Stimulated activated CD8-positive, alpha-beta memory T cell treated with anti-CD3 and anti-CD28 coated beads, Interleukin-7, amount 100 ng/mL, for 24 hours (primary cell): ENCODE results near the gene TRIP10.
A peak's percentile ranks its signal among the peaks of the same experiment; 100 is the strongest.

Experiments used
- DNase-seq: peaks from one replicate; pipeline ENCODE4 v3.0.0-alpha.2; 2020; ENCODE audit warnings: low read depth

TRIP10 gene

DNA sequence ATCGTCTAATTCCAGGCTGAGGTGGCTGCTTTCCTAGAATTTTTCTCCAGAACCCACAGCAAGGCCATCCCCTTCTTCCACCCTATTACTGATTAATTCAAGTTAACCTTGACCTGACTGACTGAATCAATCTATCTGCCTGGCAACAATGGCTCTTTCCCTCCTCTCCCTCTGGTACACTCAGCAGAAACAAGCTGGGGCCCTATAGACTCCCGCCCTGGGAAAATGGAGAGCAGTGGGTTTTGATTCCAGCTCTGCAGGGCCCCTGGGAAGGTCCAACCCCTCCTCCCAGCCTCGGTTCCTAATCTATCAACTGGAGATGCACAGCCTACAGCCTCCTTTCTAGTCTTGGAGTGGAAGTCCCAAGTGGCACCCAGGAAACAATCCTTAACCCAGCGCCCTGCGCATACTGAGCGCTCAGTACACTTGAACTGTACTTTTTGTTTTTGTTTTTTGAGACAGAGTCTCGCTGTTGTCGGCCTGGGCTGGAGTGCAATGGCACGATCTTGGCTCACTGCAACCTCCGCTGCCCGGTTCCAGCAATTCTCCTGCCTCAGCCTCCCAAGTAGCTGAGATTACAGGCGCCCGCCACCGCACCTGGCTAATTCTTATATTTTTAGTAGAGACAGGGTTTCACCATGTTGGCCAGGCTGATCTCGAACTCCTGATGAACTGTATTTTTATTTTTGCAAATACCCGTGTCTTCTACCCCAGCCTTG is 13.8 kb upstream of the TRIP10 start:
- no peak for DNase-seq

DNA sequence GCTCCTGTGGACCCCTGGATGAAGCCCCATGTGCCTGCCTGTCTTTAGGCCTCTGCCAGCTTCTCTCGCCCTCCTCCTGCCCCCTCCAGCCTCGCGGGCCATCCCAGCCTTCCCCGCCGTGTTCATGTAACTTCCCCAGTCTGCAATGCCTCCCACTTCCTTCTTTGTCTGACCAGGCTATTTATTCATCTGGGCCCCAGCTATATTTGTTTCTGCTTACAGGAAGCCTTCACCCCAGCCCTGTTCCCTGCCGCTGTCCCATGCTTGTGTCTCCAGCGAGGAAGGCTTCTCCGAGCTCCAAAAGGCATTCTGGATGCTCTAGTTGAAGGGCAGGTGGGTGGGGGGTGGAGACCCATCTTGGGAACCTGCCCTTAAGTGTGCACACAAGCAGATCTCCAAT is 11.1 kb upstream of the TRIP10 start:
- DNase-seq: no peak

DNA sequence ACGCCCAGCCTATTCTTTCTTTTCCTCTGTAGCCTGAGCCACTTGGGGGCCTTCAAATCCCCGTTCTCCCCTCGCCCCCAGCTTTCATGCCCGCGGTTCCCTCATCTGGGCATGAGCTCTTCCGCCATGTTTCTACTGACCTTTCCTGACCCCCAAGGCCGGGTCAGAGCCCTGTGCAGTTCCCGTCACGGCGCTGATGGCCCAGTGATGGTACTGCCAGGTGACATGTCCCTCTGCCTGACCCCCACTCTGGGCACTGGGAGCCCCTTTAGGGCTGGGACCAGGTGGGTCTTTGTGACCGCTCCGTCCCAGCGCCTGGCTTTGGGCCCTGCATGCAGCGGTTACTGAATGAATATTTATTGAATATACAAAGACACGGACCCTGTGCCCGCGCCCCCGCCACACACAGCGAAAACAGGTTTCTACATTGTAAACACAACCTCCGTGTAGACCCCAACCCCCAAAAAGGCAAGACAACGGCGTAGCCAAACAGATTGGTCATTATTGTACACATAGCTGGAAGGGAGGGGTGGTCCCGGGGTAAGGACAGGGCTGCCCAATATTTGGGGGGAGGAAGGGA is 9.8 kb upstream of the TRIP10 start:
- no peak for DNase-seq

DNA sequence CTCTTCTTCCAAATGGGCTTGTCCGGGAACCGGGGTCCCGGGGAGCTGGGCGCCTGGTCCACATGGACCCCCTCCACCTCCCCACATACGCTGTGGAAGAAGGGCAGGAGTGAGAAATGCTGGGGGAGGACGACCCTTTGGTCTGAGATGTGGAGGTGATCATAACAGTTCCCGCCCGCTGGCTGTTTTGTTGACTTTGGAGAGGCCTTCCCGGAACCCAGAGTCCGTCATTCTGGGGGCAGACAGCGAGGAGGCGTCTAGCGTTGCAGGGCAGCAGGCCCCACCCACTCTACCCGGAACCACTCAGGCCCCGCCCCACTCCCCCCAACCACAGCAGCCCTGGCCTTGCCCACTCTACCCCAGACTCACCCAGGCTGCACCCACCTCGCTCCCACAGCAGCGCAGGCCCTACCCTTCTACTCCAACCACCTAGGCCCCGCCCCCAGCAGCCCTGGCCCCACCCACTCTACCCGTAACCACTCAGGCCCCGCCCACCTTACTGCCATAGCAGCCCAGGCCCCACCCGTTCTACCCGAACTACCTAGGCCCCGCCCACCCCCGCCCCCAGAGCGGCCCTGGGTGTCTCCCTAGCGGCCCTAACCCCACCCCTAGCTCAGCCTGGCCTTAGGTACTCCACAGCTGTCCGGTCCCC is 9.2 kb upstream of the TRIP10 start:
- no peak for DNase-seq

DNA sequence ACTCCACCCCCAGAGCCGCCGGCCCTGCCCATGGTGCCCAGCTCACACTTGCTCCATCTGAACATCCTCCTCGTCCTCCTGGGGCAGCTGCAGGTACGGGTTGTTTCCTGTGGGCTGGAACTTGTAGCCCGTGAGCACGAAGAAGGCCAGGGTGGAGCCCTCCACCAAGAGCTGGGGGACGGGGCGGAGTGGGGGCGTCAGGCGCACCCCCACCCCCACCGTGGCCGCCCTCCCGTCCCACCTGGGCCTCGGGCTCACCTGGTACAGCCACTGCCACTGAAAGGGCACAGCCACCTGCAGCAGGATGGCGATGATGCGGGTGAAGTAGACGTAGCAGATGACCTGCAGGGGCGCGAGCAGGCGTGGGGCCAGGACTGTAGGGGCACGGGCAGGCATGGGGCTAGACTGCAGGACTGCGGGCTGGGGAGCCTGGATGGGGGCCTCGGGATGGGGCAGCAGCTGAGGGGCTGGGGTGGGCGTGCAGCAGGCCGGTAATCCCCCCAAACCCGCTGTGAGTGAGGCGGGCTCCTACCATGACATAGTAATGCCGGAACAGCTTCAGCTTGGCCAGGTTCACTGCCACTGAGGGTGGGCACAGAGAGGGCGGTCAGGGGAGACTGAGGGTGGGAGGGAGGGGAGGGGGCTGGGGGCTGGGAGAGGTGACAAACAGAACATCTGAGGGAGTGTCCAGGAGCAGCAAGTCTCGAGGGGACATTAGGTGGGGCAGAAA is 8.4 kb upstream of the TRIP10 start:
- no peak for DNase-seq

DNA sequence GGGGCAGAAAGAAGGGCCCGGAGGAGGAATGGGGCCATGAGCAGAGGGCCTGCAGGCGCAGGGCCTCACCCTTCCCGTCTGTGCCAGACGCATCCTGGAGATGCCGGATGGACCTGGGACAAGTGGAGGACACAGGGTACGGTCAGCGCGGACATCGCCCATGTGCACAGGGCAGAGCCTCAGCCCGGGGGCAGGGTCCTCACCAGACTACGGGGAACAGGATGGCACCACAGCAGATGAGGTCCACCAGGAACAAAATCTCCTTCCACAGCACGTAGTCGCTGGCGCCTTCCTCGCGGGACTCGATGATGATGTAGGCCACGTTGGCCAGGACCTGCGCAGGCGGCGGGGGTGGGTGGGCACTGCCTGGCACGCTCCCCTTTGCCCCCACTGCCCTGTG is 7.7 kb upstream of the TRIP10 start:
- DNase-seq: no peak

DNA sequence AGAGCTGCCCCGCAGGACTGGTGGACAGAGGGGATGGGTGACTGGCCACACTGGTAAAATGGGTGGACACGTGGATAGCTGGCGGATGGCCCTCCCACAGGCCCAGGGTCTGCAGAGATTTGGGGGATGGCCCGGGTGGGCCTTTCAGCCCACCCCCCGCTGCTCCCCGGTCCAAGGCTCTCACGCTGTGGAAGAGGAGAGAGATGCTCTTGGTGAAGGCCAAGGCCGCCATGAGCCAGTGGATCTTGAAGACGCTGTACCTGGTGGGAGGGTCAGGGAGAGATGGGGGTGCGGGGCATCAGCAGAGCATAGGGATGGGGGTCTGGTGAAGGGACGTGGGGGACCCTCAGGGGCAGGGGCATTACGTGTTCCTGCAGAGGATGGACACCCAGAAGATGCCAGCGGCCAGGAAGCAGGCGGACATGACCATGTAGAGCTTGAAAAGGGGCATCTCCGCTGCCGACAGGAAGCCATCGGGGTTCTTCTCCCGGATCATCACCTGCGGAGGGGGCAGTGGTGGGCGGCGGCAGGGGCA is 6.6 kb upstream of the TRIP10 start:
- no peak for DNase-seq

DNA sequence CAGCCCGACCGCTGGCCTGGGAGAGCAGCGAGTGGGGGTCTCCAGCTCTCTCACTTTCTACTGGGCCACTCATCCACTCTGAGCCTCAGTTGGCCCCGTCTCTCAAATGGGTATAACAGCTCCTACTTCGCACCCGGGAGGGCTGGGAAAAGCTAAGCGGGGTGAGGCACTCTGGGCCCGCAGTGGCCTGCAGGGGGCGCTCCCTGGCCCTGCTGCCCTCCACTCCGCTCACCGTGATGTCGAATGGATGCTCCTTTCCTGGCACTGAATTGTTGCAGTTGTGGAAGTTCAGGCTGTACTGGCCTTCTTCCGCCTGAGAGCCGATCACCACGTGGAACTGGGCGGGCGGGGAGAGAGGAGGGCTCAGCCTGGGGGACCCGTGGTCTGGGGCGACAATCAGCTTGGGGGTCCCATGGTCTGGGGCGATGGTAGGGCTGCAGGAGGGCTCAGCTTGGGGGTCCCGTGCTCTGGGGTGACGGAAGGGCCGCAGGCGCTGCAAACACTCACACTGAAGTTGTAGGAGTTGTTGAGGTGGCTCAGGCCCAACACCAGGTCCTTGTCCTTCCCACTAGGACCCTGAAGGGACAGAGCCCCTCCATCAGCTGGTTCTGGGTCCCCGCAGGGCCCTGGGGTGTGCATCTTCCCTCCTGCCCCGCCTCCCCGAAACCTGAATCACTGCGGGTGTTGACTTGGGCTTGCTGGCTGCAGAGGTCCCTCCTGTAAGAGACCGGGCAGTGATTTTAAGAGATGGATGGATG is 6.0 kb upstream of the TRIP10 start:
- no peak for DNase-seq

DNA sequence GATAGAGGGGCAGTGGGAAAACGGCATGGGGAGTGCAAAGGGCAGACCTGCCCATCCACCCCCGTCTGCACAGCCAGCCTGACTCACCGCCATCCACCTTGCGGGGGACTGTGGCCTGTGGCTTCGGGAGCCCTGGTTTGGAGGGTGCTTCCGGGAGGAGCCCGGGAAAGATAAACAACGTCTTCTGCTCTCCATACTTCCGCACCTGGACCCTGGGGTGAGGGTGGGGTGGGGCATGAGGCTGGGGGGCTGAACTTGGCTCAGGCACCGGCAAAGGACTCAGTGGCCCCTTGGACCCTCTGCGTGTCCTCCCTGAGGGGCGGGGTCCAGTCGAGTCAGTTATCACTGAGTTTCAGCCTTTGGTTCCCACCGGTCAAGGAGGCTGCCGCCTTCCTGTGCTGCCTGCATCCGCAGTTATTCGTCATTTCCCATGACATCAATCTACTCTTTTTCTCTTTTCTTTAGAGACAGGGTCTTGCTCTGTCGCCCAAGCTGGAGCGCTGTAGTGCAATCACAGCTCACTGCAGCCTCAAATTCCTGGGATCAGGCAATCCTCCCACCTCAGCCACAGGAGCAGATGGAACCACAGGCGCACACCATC is 5.3 kb upstream of the TRIP10 start:
- DNase-seq: no peak

DNA sequence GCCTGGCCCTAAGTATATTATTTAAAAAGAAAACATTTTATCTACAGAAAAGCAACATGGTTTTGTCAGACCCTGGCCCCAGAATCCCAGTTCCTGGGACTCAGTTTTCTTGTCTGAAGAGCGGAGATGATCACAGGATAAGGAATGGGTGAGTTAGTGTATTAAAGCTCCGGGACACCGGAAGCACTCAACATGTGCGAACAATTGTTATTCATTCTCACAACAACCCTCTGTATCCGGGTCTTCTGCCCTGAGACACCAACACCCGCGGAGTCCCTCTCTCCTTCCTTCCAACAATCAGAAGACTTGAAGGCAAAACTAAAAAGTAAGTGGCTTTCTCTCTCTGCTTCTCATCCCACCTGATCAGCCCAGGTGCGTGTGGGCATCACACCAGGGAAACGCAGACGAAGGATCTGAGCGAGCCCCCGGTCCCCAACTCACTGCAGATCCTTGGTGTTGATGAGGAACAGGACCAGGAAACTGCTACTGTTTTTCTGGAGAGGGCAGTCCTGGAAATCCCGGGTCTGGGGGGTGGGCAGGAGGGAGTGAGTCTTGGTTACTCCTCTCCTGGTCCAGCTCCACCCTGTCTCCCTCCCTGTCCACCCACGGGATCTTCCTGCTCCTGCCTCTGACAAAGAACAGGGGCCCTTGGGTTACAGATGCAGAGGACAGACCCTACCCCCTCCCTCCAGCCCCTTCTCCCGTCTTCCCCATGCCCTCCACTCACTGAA is 4.1 kb upstream of the TRIP10 start:
- no peak for DNase-seq

DNA sequence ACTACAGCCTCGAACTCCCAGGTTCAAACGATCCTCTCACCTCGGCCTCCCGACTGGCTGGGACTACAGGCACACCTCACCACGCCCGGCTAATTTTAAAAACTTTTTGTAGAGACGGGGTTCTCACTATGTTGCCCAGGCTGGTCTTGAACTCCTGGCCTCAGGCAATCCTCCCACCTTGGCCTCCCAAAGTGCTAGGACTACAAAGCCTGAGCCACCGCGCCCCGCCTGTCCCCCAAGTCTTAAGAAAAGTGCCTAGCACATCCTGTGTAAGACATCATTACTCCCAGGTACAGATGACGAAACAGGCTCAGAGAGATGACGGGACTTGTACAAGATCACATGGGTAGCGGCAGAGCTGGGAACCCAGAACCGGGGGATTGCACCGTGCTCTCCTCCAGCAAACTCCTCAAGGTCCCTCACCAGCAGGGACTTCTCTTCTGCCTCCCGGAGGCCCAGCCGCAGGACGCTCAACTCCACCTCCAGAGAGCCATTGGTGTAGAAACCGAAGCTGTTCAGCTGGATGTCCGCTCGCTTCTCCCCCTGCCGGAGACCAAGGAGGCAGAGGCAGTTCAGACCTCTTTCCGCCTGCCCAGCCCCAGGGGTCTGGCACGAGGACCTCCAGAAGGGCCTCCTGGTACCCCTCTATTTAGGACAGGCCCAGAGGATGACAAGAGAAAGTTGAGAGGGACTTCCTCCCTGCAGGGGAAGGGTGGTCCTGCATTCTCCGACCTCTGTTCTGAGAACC is 3.1 kb upstream of the TRIP10 start:
- no peak for DNase-seq

DNA sequence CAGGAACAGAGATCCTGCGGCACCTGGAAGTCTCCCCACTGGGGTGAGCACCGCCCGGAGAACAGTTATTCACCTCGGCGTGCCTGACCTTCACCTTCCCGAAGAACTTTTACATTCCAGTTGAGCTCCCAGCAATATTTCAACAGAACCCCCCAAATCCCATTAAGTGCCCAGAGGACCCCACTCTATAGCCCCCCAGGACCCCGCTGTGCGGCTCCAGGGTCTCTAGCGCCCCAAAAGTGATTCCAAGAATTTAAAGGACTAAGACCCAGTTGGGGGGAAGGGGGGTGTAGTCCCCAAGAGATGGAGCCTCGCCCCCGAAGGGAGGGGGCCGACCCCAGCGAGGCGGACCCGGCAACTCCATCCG is 2.6 kb upstream of the TRIP10 start:
- DNase-seq: no peak

DNA sequence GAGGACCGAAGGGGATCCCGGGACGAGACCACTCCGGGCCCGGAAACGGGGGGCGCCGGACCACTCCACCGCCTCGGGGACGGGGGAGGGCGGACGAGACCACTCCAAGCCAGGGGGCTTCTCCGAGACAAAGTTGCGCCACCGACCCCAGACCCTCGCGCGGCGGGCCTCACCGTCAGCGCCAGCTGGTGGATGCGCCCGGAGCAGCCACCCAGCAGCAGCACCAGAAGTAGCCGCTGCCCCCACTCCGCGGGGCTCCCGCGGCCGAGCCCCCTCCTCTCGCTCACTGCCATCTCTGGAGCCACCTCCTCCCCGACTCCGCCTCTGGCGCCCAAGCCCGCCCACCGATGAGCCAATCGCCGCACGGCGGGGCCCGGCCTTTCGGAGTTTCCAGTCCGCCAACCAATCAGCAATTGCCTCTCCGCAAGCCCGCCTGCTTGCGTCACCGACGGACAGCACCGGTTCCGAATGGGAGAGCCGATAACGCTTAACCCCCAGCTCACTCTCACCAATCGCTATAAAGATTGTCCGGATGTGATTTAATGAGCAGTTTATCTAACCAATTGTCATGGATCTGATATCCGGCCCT is 2.1 kb upstream of the TRIP10 start, which contains the start of gene GPR108:
TSS of gene GPR108 (minus strand) at position 297 of the 589 bp plus-strand sequence. CDS start at position 293, 4 bp downstream.
- peak; percentile 98 for DNase-seq

DNA sequence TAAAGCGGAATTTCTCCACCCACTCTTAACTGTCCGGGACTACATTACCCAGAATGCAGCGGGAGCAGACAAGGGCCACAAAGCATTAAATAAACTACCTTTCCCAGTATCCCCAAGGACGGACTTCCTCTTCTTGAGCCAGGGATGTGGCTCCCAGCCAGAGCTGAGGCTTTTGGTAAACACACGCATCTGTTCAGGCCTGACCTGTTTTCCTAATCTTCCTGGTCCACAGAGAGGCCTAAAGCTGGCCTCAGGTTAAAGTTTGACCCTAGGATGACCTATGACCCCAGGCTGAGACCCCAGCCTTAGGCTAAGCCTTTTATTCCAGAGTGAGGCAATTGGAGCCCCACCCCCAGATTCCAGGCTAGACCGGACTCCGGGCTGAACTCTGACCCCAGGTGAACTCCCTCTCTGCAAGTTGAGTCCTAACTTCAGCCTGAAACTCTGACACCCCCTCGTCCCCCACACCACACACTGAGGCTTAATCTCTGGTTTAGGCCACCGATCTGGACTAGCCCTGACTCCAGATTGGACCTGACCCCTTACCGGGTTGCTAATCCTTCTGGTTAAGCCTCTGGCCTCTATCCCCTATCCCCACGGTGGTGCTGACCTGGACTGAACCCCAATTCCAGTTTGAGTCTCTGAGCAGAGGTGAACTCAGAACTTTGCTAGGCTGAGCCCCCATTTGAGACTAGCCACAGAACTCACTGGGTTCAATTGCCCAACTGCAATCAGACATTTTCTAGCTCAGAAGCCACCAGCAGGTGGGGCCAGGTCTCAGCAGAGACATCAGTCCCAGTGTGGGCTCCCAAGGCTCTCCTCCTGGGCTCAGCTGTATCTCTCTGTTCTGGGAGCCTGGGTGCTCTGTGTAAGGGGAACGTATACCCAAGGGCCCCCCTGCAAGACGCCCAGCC is 1.4 kb upstream of the TRIP10 start:
- DNase-seq: no peak

DNA sequence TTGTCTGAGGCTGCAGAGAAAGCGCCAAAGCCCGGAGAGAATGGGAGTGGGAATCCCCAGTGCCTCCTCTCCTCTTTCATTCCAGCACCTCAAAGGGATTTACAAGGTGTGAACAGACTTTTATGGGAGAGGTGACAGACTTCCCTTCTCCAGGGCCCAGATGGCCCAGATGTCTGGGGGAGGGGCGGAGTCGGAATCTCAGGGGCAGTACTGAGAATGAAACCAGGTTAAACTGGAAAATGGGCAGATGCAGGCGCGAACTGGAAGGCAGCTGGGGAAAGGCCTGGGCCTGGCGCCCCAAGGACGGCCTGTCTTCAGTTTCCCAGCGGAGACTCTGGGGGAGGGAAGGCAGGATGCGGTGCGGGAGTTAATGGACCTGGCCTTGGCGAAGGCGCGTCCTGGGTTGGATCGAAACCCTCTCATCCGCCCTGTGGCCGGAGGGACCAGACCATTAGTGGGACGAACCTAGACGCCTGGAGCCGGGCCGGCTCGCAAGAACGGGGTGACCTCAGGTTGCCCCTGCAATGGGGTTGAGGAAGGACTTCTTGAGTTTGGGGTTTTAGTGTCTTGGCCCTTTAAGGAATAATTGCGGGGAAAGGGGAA is 592 bp upstream of the TRIP10 start:
- DNase-seq: no peak

DNA sequence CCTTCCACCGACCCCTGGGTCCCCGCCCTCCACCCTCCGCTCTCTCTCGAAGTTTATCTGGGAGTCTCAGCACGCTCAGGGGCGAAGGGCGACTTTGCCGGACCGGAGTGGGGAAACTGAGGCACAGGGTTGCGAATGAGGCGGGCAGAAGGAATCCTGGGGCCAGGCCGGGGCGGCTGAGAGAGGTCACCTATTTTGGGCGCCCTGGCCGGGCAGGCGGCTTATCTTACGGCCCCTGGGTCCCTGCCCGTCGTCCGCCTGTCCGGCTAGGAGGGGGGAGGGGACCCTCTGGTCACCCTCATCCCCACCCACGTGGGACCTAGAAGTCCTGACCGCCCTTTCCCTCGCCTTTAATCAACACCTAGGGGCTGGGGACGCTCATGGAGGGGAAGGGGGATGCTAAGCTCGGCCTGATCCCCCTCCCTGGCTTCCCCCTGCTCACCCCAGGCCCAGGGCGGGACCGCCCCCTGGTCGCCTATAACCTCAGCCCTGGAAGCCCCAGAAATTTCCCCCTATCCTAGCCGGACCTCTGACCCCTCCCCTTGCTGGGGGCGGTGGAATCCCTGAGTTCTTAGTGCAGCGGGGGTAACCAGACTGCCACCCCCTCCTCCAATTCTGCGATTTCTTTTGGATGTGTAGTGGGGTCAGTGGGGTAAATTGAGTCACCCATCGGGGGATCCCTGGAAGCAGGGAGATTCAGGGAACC is 556 bp downstream of the TRIP10 start:
- no peak for DNase-seq

DNA sequence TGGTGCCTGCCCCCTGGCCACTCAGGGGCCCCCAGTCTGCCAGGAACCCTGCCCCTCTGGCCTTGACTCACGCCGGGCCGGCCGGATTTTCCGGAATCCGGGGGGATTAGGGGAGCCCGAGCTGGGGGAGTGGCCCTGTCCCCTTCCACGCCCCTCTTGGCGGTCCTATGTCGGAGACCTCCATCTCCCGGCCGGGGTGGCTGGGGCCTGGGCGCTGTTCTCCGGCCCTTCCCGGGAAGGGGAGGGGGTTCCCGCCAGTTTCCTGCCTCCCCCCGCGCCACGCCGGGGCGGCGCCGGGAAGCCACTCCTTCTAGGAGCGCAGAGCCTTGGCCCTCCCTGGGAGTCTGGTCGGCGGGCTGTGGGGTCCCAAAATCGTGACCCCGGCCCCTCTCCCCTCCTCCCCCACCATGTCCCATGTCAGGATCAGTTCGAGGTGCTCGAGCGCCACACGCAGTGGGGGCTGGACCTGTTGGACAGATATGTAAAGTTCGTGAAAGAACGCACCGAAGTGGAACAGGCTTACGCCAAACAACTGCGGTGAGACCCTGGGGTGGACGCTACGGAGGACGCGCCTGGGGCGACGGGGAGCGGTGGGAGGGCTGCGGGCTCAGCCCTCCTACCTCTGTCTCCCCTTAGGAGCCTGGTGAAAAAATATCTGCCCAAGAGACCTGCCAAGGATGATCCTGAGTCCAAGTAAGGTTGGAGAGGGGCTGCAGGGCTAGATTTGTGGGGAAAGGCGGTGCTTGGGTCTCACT is 1.3 kb downstream of the TRIP10 start:
- no peak for DNase-seq
